BJ (cell line): Measurements from ENCODE around the gene CBL. TPM values are rescaled to one million over a fixed set of nuclear protein-coding genes. Genes with fewer than 3 reads are reported as not detected.

Experiments
- CTCF ChIA-PET: fragments of 350-600 bp; formaldehyde crosslinking; extraction: SDS; loops from one replicate; lab custom pipeline; 2021; ENCODE audit warnings: antibody characterized with exemption, inconsistent platforms; lab: Yijun Ruan, JAX
- POLR2A ChIA-PET: fragments of 300-600 bp; sonication (Branson Sonifier 250); formaldehyde crosslinking; extraction: SDS; loops from one replicate; lab custom pipeline; 2021; ENCODE audit warnings: antibody characterized with exemption; lab: Charles Lee
- DNase-seq: peaks from one replicate; pipeline ENCODE4 v3.0.0-alpha.2; 2011; ENCODE audit warnings: low read depth
- H3K27me3 ChIP-seq: 2 replicates; pipeline ENCODE4 v1.6.0; 2011; ENCODE audit warnings: low read length; ENCODE audit not compliant: control insufficient read depth, insufficient read depth
- H3K36me3 ChIP-seq: 2 replicates; pipeline ENCODE4 v1.5.1; 2011; ENCODE audit warnings: low read length; ENCODE audit not compliant: control insufficient read depth, insufficient read depth
- H3K4me3 ChIP-seq: 2 replicates; pipeline ENCODE4 v1.5.1; 2011; ENCODE audit warnings: low read depth, mild to moderate bottlenecking, control low read depth, low read length
- polyA plus RNA-seq: library from polyadenylated mRNA; depleted of rRNA; stranded (reverse); fragments of >200 nt; gene quantifications from 2 replicates; pipeline ENCODE4 v1.2.3, GENCODE V29; 2011
- TF ChIP-seq, protein P1 (sequence below): IDR thresholded peaks from 2 replicates; pipeline ENCODE4 v1.5.1; 2011; ENCODE audit warnings: low read depth, mild to moderate bottlenecking, control low read depth, inconsistent platforms, low read length, moderate library complexity; ENCODE audit not compliant: insufficient read depth

The CBL gene
- polyA plus RNA-seq, 1 experiment: 9.3 TPM

DNA sequence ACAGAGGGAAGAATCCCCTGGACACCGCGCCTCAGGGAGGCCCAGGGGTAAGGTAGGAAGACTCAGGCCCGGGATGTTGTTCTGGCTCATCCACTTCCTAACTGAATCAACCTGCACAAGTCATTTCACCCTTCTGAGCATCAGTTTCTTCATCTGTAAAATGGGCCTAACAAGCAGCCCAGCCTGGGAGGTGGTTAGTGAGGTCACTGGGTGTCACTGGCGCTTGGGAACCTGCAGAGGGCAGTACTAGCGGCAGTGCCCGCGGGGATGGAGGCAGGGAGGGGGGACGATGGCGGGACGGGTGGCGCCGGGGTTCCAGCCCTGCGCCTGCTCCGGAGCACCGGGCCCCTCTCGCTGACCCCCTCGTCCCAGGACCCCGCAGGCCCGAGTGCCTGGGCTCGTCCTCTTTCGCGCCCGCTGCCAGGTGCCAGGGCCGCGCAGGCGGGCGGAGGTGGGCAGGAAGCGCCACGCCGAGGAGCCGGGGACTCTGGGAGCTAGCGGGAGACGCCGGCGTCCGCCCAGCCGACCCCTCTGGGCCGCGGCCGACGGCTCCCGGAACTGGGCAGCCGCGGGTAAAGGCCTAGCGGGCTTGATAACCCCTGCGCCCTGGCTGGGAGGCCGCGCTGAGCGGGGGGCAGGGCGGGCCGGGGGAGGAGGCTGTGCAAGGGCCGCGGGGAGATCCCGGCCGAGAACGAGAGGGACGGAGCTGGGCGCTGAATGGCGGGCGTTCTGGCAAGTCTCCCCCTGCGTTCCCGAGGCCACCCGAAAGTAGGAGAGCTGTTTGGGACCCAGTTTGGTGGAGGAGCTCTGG is 37.5 kb upstream of the CBL start, which contains the start of gene NLRX1:
Gene NLRX1, plus strand, starts transcription at position 255 of the 811 bp plus-strand sequence. CDS start 2,679 bp downstream, outside the sequence.
- H3K27me3 ChIP-seq: no peaks in the 10 kb centered on the region

DNA sequence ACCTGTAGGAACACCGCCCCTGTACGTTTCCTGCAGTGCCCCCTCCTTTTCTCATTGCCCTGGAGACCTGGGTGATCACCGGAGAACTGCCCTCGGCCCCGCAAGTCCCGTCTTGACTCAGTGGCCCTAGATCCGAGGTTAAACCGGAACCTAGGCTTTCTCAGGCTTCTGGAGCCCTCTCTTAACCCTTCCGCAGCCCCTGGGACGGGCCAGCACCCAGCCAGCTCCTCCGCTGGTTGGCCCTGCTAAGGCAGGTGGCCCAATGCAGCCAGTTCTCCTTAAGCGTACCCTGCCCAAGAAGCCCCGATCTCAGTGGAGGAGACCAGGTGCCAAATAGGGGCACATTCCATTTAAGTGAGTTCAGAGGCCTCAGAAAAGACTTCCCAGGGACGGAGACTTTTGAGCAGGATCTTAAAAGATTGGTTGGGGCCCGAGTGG is 36.8 kb upstream of the CBL start:
- ChIA-PET CTCF (interaction anchor here (0.7 to 1.8 kb wide), 19 partner anchors 9 to 171 kb away, joined by 3 to 13 read pairs (median 5); partner anchors contain the start of genes C1QTNF5 and CBL), POLR2A (interaction anchor here (0.7 to 1.2 kb wide), 3 partner anchors 48 to 594 kb away, joined by 3 to 35 read pairs (median 5); partner anchors contain the start of gene HINFP)
- DNase-seq: no peak
- H3K4me3 ChIP-seq: peak overlapping the region; percentile 65
- TF ChIP-seq, protein P1, sequence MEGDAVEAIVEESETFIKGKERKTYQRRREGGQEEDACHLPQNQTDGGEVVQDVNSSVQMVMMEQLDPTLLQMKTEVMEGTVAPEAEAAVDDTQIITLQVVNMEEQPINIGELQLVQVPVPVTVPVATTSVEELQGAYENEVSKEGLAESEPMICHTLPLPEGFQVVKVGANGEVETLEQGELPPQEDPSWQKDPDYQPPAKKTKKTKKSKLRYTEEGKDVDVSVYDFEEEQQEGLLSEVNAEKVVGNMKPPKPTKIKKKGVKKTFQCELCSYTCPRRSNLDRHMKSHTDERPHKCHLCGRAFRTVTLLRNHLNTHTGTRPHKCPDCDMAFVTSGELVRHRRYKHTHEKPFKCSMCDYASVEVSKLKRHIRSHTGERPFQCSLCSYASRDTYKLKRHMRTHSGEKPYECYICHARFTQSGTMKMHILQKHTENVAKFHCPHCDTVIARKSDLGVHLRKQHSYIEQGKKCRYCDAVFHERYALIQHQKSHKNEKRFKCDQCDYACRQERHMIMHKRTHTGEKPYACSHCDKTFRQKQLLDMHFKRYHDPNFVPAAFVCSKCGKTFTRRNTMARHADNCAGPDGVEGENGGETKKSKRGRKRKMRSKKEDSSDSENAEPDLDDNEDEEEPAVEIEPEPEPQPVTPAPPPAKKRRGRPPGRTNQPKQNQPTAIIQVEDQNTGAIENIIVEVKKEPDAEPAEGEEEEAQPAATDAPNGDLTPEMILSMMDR: no peak
- peaks cover 3% of the 10 kb centered on the region; the same call in 1 of the 2 replicates for H3K36me3 ChIP-seq
- no peaks in the 10 kb centered on the region for H3K27me3 ChIP-seq

More for the DNA sequence above, 37.5 kb upstream of the CBL start, which contains the start of gene NLRX1:
- peak within 1 kb of the TSS; percentile 65 for H3K4me3 ChIP-seq
- ChIA-PET POLR2A (interaction anchor here (0.7 kb wide), 2 partner anchors 47 to 593 kb away, joined by 3 to 5 read pairs; partner anchors contain the start of gene HINFP), CTCF (interaction anchor here (0.7 to 1.8 kb wide), 19 partner anchors 9 to 172 kb away, joined by 3 to 13 read pairs (median 5); partner anchors contain the start of genes C1QTNF5 and CBL)
- H3K36me3 ChIP-seq: peaks cover 1% of the 10 kb centered on the region; the same call in 1 of the 2 replicates
- TF ChIP-seq, protein P1: peak; percentile 96
- peak; percentile 15 for DNase-seq

DNA sequence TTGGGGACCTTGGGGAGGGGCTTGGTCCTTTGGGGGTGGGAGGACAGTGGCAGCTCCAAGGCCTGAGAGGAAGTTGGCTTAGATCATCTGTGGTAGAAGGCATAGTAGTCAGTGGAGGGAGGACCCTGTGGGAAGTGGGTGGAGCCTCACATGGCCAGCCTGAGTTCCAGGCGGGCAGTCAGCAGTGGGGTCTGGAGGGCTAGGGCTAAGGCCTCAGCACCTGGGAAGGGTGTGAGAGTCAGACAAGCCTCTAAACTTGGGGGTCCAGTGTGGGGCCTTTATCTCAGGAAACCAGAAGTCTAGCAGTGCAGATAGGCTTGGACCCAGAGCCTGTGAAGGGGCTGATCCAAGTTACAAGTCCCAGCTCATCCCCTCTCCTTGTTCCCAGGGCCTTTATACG is 33.6 kb upstream of the CBL start:
- CTCF ChIA-PET: interaction anchor here (1.1 to 1.2 kb wide), 2 partner anchors 24 to 135 kb away, joined by 4 to 5 read pairs; no protein-coding TSS in a partner anchor
- H3K27me3 ChIP-seq: no peaks in the 10 kb centered on the region
- no peak for DNase-seq
- POLR2A ChIA-PET: no interaction called here
- TF ChIP-seq, protein P1: no peak
- peaks cover 8% of the 10 kb centered on the region for H3K36me3 ChIP-seq
- no peak overlapping the region for H3K4me3 ChIP-seq

DNA sequence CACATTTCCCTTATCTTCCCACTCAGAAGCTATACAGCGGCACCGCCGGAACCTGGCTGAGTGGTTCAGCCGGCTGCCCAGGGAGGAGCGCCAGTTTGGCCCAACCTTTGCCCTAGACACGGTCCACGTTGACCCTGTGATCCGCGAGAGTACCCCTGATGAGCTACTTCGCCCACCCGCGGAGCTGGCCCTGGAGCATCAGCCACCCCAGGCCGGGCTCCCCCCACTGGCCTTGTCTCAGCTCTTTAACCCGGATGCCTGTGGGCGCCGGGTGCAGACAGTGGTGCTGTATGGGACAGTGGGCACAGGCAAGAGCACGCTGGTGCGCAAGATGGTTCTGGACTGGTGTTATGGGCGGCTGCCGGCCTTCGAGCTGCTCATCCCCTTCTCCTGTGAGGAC is 32.7 kb upstream of the CBL start:
- DNase-seq: no peak
- Histone ChIP-seq H3K36me3 (peaks cover 9% of the 10 kb centered on the region), H3K4me3 (no peak overlapping the region), H3K27me3 (no peaks in the 10 kb centered on the region)
- POLR2A ChIA-PET: no interaction called here
- TF ChIP-seq, protein P1: no peak
- CTCF ChIA-PET: interaction anchor here (1.3 kb wide), 1 partner anchor 23 kb away, joined by 7 read pairs; no protein-coding TSS in a partner anchor
